Measurements from ENCODE around the gene RHOBTB1.

Gene RHOBTB1

GRCh38 chr10:60934215-60935175 is 9.5 kb downstream of the RHOBTB1 start:
- Histone ChIP-seq H3K9me3 (ENCODE audit: insufficient read depth, low read length) (no peaks in the 10 kb centered on the region), H2AFZ (ENCODE audit: low read depth, low read length) (no peak overlapping the region), H4K20me1 (ENCODE audit: insufficient read depth, low read length) (no peaks in the 10 kb centered on the region), H3K36me3 (replicated peaks; ENCODE audit: low read depth, low read length) (no peaks in the 10 kb centered on the region), H3K4me1 (ENCODE audit: low read length) (no peaks in the 10 kb centered on the region), H3K27ac (ENCODE audit: low read length) (no peak overlapping the region), H3K4me2 (ENCODE audit: low read length) (no peak overlapping the region), H3K9ac (ENCODE audit: low read length) (no peak overlapping the region), H3K4me3 (ENCODE audit: low read length) (no peak overlapping the region), H3K27me3 (ENCODE audit: low read depth, low read length) (no peaks in the 10 kb centered on the region), H3K79me2 (ENCODE audit: low read length) (no peaks in the 10 kb centered on the region)
- no peak for TF ChIP-seq EZH2phosphoT487 (IDR thresholded peaks at IDR 0.05; ENCODE audit: low read depth)
- no peak for TF ChIP-seq CTCF (IDR thresholded peaks at IDR 0.05; ENCODE audit: low read depth, low read length)

GRCh38 chr10:60932756-60933155 is 11.2 kb downstream of the RHOBTB1 start:
- no peak for TF ChIP-seq CTCF (IDR thresholded peaks at IDR 0.05; ENCODE audit: low read depth, low read length)
- no peak for TF ChIP-seq EZH2phosphoT487 (IDR thresholded peaks at IDR 0.05; ENCODE audit: low read depth)
- Histone ChIP-seq H3K27ac (ENCODE audit: low read length) (no peak overlapping the region), H3K4me1 (ENCODE audit: low read length) (no peaks in the 10 kb centered on the region), H3K4me3 (ENCODE audit: low read length) (no peak overlapping the region), H3K4me2 (ENCODE audit: low read length) (no peak overlapping the region), H4K20me1 (ENCODE audit: insufficient read depth, low read length) (no peaks in the 10 kb centered on the region), H3K36me3 (replicated peaks; ENCODE audit: low read depth, low read length) (no peaks in the 10 kb centered on the region), H3K9ac (ENCODE audit: low read length) (no peak overlapping the region), H3K79me2 (ENCODE audit: low read length) (no peaks in the 10 kb centered on the region), H3K27me3 (ENCODE audit: low read depth, low read length) (no peaks in the 10 kb centered on the region), H3K9me3 (ENCODE audit: insufficient read depth, low read length) (no peaks in the 10 kb centered on the region), H2AFZ (ENCODE audit: low read depth, low read length) (no peak overlapping the region)

- Histone ChIP-seq H3K4me2 (ENCODE audit: low read length) (no peak overlapping the region), H3K36me3 (replicated peaks; ENCODE audit: low read depth, low read length) (no peaks in the 10 kb centered on the region)
- TF ChIP-seq EZH2phosphoT487 (IDR thresholded peaks at IDR 0.05; ENCODE audit: low read depth) (no peak), CTCF (IDR thresholded peaks at IDR 0.05; ENCODE audit: low read depth, low read length) (no peak)
Measured at GRCh38 chr10:60930237-60930636, 13.7 kb downstream of the RHOBTB1 start.

GRCh38 chr10:60921633-60922032 is 22.4 kb downstream of the RHOBTB1 start:
- H3K9me3 ChIP-seq (ENCODE audit: insufficient read depth, low read length), result no peaks in the 10 kb centered on the region
- TF ChIP-seq CTCF (IDR thresholded peaks at IDR 0.05; ENCODE audit: low read depth, low read length) (no peak), EZH2phosphoT487 (IDR thresholded peaks at IDR 0.05; ENCODE audit: low read depth) (no peak)
- no peaks in the 10 kb centered on the region for H4K20me1 ChIP-seq (ENCODE audit: insufficient read depth, low read length)
- no peaks in the 10 kb centered on the region for H3K36me3 ChIP-seq (replicated peaks; ENCODE audit: low read depth, low read length)
- H3K27me3 ChIP-seq (ENCODE audit: low read depth, low read length), result no peaks in the 10 kb centered on the region
- no peaks in the 10 kb centered on the region for H3K79me2 ChIP-seq (ENCODE audit: low read length)
- no peak overlapping the region for H3K4me3 ChIP-seq (ENCODE audit: low read length)
- H3K27ac ChIP-seq (ENCODE audit: low read length), result no peak overlapping the region
- no peak overlapping the region for H3K9ac ChIP-seq (ENCODE audit: low read length)
- H3K4me1 ChIP-seq (ENCODE audit: low read length), result no peaks in the 10 kb centered on the region
- H3K4me2 ChIP-seq (ENCODE audit: low read length), result no peak overlapping the region
- H2AFZ ChIP-seq (ENCODE audit: low read depth, low read length), result no peak overlapping the region

More at GRCh38 chr10:60930237-60930636, 13.7 kb downstream of the RHOBTB1 start:
- Histone ChIP-seq H3K27me3 (ENCODE audit: low read depth, low read length) (no peaks in the 10 kb centered on the region), H3K9ac (ENCODE audit: low read length) (no peak overlapping the region), H3K9me3 (ENCODE audit: insufficient read depth, low read length) (no peaks in the 10 kb centered on the region), H3K27ac (ENCODE audit: low read length) (no peak overlapping the region), H2AFZ (ENCODE audit: low read depth, low read length) (no peak overlapping the region), H3K4me1 (ENCODE audit: low read length) (no peaks in the 10 kb centered on the region), H4K20me1 (ENCODE audit: insufficient read depth, low read length) (no peaks in the 10 kb centered on the region), H3K4me3 (ENCODE audit: low read length) (no peak overlapping the region), H3K79me2 (ENCODE audit: low read length) (no peaks in the 10 kb centered on the region)
